B cell (primary cell): ENCODE results near the gene ADGRF5.

Source experiments
- EZH2 ChIP-seq: IDR thresholded peaks from 2 replicates; pipeline ENCODE4 v1.6.1; 2012; ENCODE audit warnings: borderline replicate concordance, low read depth, mild to moderate bottlenecking, moderate library complexity, low read length; ENCODE audit not compliant: insufficient read depth, poor library complexity, severe bottlenecking
- TF ChIP-seq, protein P1 (sequence below): fragments of 200-600 bp; IDR thresholded peaks from one replicate; pipeline ENCODE4 v1.8.0; 2022; ENCODE audit warnings: antibody characterized with exemption, mild to moderate bottlenecking

DNA sequence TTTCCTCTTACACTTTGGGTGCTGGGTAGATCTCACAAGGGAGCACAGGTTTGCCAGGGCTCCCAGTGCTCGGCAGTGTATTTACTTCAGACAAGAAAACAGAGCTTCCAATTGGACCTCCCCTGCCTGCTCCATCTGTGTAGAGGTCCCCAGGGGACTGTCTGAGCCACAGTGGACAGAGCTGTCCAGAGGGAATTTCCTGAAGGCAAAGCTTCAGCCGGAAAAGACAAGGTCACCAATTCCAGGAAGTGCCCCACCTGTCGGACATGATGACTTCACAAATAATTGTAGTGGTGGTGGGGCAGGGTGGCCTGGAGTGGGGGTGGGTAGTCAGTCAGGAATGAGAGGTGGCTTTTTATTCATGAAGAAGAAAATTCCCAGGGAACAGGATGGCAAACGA lies 18.6 kb downstream of the ADGRF5 start:
- TF ChIP-seq, protein P1, sequence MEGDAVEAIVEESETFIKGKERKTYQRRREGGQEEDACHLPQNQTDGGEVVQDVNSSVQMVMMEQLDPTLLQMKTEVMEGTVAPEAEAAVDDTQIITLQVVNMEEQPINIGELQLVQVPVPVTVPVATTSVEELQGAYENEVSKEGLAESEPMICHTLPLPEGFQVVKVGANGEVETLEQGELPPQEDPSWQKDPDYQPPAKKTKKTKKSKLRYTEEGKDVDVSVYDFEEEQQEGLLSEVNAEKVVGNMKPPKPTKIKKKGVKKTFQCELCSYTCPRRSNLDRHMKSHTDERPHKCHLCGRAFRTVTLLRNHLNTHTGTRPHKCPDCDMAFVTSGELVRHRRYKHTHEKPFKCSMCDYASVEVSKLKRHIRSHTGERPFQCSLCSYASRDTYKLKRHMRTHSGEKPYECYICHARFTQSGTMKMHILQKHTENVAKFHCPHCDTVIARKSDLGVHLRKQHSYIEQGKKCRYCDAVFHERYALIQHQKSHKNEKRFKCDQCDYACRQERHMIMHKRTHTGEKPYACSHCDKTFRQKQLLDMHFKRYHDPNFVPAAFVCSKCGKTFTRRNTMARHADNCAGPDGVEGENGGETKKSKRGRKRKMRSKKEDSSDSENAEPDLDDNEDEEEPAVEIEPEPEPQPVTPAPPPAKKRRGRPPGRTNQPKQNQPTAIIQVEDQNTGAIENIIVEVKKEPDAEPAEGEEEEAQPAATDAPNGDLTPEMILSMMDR = no peak
- no peak for TF ChIP-seq EZH2
